ENCODE measurements around the gene NPC1L1.

NPC1L1 gene

DNA sequence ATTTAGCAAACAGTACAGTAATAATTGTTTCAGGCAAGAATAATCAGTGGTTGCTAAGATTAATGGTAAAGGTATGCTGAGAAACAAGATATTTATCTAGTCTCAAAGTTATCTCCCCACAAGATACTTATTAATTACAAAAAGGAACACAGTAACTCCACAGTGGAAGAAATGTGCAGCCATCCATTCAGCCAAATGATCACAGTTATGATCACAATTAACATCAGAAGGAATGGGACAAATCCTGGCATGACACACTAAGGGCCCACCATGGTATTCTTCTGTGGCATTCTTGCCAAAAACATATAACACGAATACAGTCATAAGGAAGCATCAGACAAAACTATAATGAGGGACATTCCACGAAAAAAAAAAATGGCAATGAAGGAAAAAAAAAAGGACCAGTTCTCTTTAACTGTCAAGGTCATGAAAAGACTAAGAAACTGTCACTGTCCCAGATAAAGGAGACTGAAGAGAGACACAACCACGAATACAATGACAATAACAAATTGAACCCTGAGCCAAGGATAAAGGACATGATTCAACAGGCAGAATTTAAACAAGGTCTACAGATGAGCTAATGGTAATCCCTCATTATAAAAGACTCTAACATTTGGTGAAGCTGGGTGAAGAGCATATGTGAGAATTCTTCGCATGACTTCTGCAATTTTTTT lies 71.5 kb downstream of the NPC1L1 start:
- DNase-seq = no peak

DNA sequence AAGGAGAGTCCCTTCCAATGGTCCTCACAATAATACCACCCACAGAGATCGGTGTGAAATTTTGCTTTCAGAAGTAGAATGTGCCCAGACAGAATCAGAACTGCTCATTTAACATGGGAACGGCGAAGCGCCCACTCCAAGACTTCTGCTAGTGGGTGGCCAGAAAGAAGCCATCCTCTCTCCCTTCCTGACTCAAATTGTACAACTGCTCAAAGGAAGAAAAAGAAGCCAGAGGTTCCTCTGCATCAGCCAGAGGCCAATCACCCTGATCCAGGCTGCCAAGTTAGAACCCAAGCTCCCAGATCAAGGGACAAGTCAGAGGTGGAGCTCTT lies 73.9 kb downstream of the NPC1L1 start:
- no peak for DNase-seq

DNA sequence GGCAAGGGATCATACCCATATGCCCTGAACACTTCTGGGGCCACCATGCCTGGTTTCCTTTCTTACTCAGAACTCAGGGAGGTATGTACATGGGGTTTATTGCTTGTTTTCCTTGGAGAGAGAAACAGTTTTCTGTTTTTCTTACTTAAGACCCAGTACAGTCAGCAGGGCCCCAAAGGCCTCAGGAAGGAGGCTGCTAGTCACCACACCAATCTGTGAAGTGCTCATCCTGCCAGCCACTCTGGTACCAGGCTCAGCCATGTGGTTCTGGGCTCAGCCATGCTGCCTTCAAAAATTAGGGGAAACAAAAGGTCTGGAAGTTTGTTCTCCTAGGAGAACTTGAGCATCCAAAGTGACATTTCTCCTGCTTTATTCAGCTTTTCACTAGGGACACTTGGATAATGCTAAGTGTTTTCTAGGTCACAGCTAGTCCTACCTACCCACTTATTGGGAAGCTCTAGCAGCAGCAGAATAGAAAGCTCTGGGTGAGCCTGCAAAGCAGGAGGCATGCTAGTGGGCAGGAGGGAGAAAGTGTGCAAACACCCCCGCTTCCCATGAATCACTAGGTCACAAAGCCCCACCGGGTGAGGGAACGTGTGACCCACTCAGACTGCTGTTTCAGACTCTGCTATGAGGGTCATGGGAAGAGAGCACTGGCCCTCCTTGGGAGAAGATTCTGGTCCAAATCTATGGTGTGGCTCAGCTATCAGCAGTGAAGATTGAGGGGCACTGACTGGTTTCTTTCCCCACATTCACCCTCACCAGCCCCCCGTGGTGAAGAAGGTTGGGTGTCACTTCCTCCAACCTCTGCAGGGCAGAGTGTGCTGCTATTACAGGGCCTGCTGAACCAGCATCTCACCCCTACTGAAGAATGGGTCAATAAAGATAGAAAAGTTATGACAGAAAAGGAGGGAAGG lies 74.6 kb downstream of the NPC1L1 start:
- no peak for DNase-seq

DNA sequence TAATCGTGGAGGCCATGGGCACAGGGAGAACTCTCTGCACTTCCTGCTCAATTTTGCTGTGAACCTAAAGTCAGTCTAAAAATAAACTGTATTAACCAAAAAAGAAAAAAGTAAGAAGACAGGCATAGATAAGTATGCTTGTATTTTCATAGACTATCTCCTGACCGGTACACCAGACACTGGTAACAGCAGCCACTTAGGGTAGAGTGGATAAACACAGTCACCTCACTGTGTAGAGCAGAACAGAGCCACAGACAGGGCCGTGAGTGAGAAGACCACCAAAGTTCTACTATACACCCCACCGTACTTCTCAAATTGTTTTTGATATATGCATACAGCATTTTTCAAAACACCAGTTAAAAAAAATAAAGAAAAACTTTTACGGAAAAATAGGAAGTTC lies 75.6 kb downstream of the NPC1L1 start:
- no peak for DNase-seq

DNA sequence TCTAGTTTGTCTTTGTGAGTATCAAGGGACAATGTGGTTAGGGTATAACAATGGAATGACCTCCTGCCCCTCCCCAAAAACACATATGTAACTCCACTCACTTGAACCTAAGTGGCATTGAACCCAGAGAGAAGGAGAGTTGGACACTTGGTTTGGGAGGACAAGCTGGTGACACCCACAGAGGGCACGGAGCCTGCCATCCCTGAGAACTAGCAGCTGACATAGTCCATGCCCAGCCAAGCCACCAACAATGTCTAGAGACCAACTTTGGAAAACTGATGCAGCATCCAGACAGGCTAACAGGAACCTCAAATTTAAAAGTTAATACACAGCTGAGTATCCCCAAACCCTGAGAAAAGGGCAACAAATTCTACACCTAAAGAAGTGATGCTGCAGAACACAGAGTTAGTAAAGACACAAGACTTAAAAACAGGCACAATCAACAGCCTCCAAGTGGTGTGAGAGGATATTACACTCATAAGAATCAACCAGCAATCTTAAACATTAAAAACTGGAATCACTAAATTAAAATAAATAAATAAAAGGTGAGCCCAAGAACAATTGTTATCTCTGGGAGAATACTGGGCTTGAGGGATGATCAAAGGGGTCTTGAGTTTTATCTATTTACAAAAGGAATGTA lies 77.8 kb downstream of the NPC1L1 start:
- DNase-seq = no peak
